H9 (cell line): ENCODE results near the gene COPRS. TPM values are rescaled to one million over a fixed set of nuclear protein-coding genes. Genes with fewer than 3 reads are reported as not detected.

ENCODE experiments used
- DNase-seq: peaks from one replicate; pipeline ENCODE4 v3.0.0-alpha.2; 2017
- H2AFZ ChIP-seq: one replicate; pipeline ENCODE4 v1.6.1; 2013; ENCODE audit warnings: mild to moderate bottlenecking, low read length, control low read depth, moderate library complexity
- H2AK5ac ChIP-seq: 2 replicates; pipeline ENCODE4 v1.6.1; 2013; ENCODE audit warnings: low read length, control low read depth, mixed read lengths; ENCODE audit not compliant: insufficient read length
- H2BK120ac ChIP-seq: one replicate; pipeline ENCODE4 v1.6.1; 2013; ENCODE audit warnings: low read depth, mild to moderate bottlenecking, low read length, control low read depth, inconsistent platforms; ENCODE audit not compliant: poor library complexity, severe bottlenecking
- H2BK12ac ChIP-seq: 2 replicates; pipeline ENCODE4 v1.6.1; 2013; ENCODE audit warnings: low read length, control low read depth, mixed read lengths, low read depth; ENCODE audit not compliant: insufficient read length
- H2BK15ac ChIP-seq: 2 replicates; pipeline ENCODE4 v1.6.1; 2013; ENCODE audit warnings: low read depth, low read length, control low read depth
- H2BK20ac ChIP-seq: one replicate; pipeline ENCODE4 v1.6.1; 2013; ENCODE audit warnings: low read depth, mild to moderate bottlenecking, low read length, control low read depth, inconsistent platforms; ENCODE audit not compliant: poor library complexity, severe bottlenecking
- H2BK5ac ChIP-seq: 2 replicates; pipeline ENCODE4 v1.6.1; 2013; ENCODE audit warnings: low read length, control low read depth, mixed read lengths; ENCODE audit not compliant: insufficient read length
- H3K14ac ChIP-seq: 2 replicates; pipeline ENCODE4 v1.6.1; 2013; ENCODE audit warnings: low read length, control low read depth; ENCODE audit not compliant: insufficient read depth
- H3K18ac ChIP-seq: 2 replicates; pipeline ENCODE4 v1.6.1; 2013; ENCODE audit warnings: low read depth, mild to moderate bottlenecking, mixed read lengths, low read length, control low read depth; ENCODE audit not compliant: insufficient read length
- H3K23ac ChIP-seq: 2 replicates; pipeline ENCODE4 v1.6.1; 2013; ENCODE audit warnings: low read length, control low read depth, mixed read lengths, low read depth; ENCODE audit not compliant: insufficient read length
- H3K23me2 ChIP-seq: 2 replicates; pipeline ENCODE4 v1.6.1; 2013; ENCODE audit warnings: low read depth, mild to moderate bottlenecking, mixed read lengths, low read length, control low read depth; ENCODE audit not compliant: insufficient read length, poor library complexity, severe bottlenecking
- H3K27ac ChIP-seq: 2 replicates; pipeline ENCODE4 v1.5.1; 2013; ENCODE audit warnings: low read length, control low read depth, mixed read lengths, low read depth; ENCODE audit not compliant: insufficient read length
- H3K27me3 ChIP-seq: 2 replicates; pipeline ENCODE4 v1.6.1; 2013; ENCODE audit warnings: low read length, control low read depth, inconsistent platforms; ENCODE audit not compliant: insufficient read depth
- H3K4ac ChIP-seq: 2 replicates; pipeline ENCODE4 v1.6.1; 2013; ENCODE audit warnings: low read depth, mild to moderate bottlenecking, control low read depth, inconsistent platforms, low read length, moderate library complexity
- H3K4me1 ChIP-seq: 2 replicates; pipeline ENCODE4 v1.6.1; 2013; ENCODE audit warnings: low read length, control low read depth, inconsistent platforms; ENCODE audit not compliant: insufficient read depth
- H3K4me2 ChIP-seq: 2 replicates; pipeline ENCODE4 v1.6.1; 2013; ENCODE audit warnings: low read length, control low read depth, mixed read lengths; ENCODE audit not compliant: insufficient read length, insufficient read depth
- H3K56ac ChIP-seq: 2 replicates; pipeline ENCODE4 v1.6.1; 2013; ENCODE audit warnings: low read depth, mild to moderate bottlenecking, mixed read lengths, low read length, control low read depth; ENCODE audit not compliant: insufficient read length
- H3K79me1 ChIP-seq: 2 replicates; pipeline ENCODE4 v1.6.1; 2013; ENCODE audit warnings: low read depth, mild to moderate bottlenecking, moderate library complexity, low read length, control low read depth, inconsistent platforms; ENCODE audit not compliant: insufficient read depth, poor library complexity, severe bottlenecking
- H3K79me2 ChIP-seq: 2 replicates; pipeline ENCODE4 v1.6.1; 2013; ENCODE audit warnings: low read length, control low read depth, inconsistent platforms; ENCODE audit not compliant: insufficient read depth
- H3K9ac ChIP-seq: 2 replicates; pipeline ENCODE4 v1.6.1; 2013; ENCODE audit warnings: low read length, control low read depth, mixed read lengths; ENCODE audit not compliant: insufficient read length; ENCODE audit errors: extremely low read depth
- H3K9me3 ChIP-seq: one replicate; pipeline ENCODE4 v1.6.1; 2013; ENCODE audit warnings: low read depth, low read length, inconsistent platforms; ENCODE audit not compliant: control insufficient read depth
- H3T11ph ChIP-seq: one replicate; pipeline ENCODE4 v1.6.1; 2013; ENCODE audit warnings: mild to moderate bottlenecking, low read length, control low read depth, inconsistent platforms
- H4K20me1 ChIP-seq: one replicate; pipeline ENCODE4 v1.6.1; 2013; ENCODE audit not compliant: control insufficient read depth, insufficient read length, insufficient read depth
- H4K5ac ChIP-seq: 2 replicates; pipeline ENCODE4 v1.6.1; 2013; ENCODE audit warnings: low read depth, mild to moderate bottlenecking, mixed read lengths, low read length, control low read depth; ENCODE audit not compliant: insufficient read length
- H4K8ac ChIP-seq: replicated peaks from 2 replicates; pipeline ENCODE4 v1.6.1; 2013; ENCODE audit warnings: low read length, control low read depth, mixed read lengths, low read depth; ENCODE audit not compliant: insufficient read length
- H4K91ac ChIP-seq: 2 replicates; pipeline ENCODE4 v1.6.1; 2013; ENCODE audit warnings: low read depth, mild to moderate bottlenecking, moderate library complexity, mixed read lengths, low read length, control low read depth; ENCODE audit not compliant: insufficient read length
- H3K27ac Mint-ChIP-seq, 3 experiments: 2 replicates in 2 of 3; 3 replicates in 1 of 3; pipeline ENCODE4 v1.8.0; 2020 to 2021; ENCODE audit warnings: mixed read lengths in 3 of 3, mild to moderate bottlenecking in 1 of 3, moderate library complexity in 1 of 3
- H3K27me3 Mint-ChIP-seq: 2 replicates; pipeline ENCODE4 v1.8.0; 2021; ENCODE audit warnings: low read depth, mild to moderate bottlenecking, moderate library complexity, mixed read lengths
- H3K36me3 Mint-ChIP-seq, 3 experiments: 2 replicates in 2 of 3; 3 replicates in 1 of 3; pipeline ENCODE4 v1.8.0; 2020 to 2021; ENCODE audit warnings: low read depth in 3 of 3, mixed read lengths in 3 of 3; ENCODE audit not compliant: insufficient read depth in 1 of 3
- H3K4me1 Mint-ChIP-seq, 2 experiments: 2 replicates each; pipeline ENCODE4 v1.8.0; 2020; ENCODE audit warnings: mixed read lengths in 2 of 2
- H3K4me3 Mint-ChIP-seq, 2 experiments: 2 replicates in 1 of 2; 3 replicates in 1 of 2; pipeline ENCODE4 v1.8.0; 2020 to 2021; ENCODE audit warnings: mild to moderate bottlenecking in 2 of 2, mixed read lengths in 2 of 2, moderate library complexity in 1 of 2
- H3K9me3 Mint-ChIP-seq, 2 experiments: 2 replicates in 1 of 2; 3 replicates in 1 of 2; pipeline ENCODE4 v1.8.0; 2020; ENCODE audit warnings: mild to moderate bottlenecking in 2 of 2, mixed read lengths in 2 of 2, moderate library complexity in 1 of 2
- WGBS: extraction: QIAGEN DNeasy Blood & Tissue Kit; methylation state at CpG from one replicate; pipeline ENCODE4 v1.1.7; 2013; ENCODE audit warnings: missing lambda C conversion rate, low lambda C conversion rate, mixed read lengths; ENCODE audit not compliant: insufficient read length; ENCODE audit errors: extremely low coverage; 5-methylcytosine and 5-hydroxymethylcytosine counted together
- total RNA-seq: library from RNA; stranded (reverse); gene quantifications from 2 replicates; pipeline ENCODE4 v1.2.1, GENCODE V29; 2021
- TF ChIP-seq, protein P1 (sequence below): fragments of 200-600 bp; sonication (generic); conservative IDR thresholded peaks from 3 replicates; pipeline ENCODE4 v1.8.0; 2021; ENCODE audit warnings: antibody characterized with exemption, mild to moderate bottlenecking

Gene COPRS
- total RNA-seq, 1 experiment from 2014 or later, result 43.8 TPM

- no peak overlapping the region for H2BK5ac ChIP-seq
- H3K23ac ChIP-seq, result no peak overlapping the region
- no peak overlapping the region for H3K4me3 Mint-ChIP-seq
- no peak for DNase-seq
- H4K5ac ChIP-seq, result no peak overlapping the region
- no peaks in the 10 kb centered on the region for H3K9me3 Mint-ChIP-seq
- no peaks in the 10 kb centered on the region for H3K27me3 ChIP-seq
- no peak overlapping the region for H2BK20ac ChIP-seq
- H2BK15ac ChIP-seq, result no peak overlapping the region
- H4K20me1 ChIP-seq, result no peaks in the 10 kb centered on the region
- H3T11ph ChIP-seq, result no peak overlapping the region
- H3K14ac ChIP-seq, result no peak overlapping the region
- no peaks in the 10 kb centered on the region for H3K79me2 ChIP-seq
- H3K56ac ChIP-seq, result no peak overlapping the region
- no peak overlapping the region for H3K27ac Mint-ChIP-seq
- no peaks in the 10 kb centered on the region for H3K36me3 Mint-ChIP-seq
- no peak overlapping the region for H3K4ac ChIP-seq
- H2AK5ac ChIP-seq, result no peak overlapping the region
- H3K79me1 ChIP-seq, result no peaks in the 10 kb centered on the region
- H3K9me3 ChIP-seq, result no peaks in the 10 kb centered on the region
- no peaks in the 10 kb centered on the region for H3K27me3 Mint-ChIP-seq
- no peak overlapping the region for H2AFZ ChIP-seq
- no peaks in the 10 kb centered on the region for H3K4me1 ChIP-seq
- H4K8ac ChIP-seq, result no peak overlapping the region
- no peaks in the 10 kb centered on the region for H3K4me1 Mint-ChIP-seq
- H2BK12ac ChIP-seq, result no peak overlapping the region
- TF ChIP-seq, protein P1, sequence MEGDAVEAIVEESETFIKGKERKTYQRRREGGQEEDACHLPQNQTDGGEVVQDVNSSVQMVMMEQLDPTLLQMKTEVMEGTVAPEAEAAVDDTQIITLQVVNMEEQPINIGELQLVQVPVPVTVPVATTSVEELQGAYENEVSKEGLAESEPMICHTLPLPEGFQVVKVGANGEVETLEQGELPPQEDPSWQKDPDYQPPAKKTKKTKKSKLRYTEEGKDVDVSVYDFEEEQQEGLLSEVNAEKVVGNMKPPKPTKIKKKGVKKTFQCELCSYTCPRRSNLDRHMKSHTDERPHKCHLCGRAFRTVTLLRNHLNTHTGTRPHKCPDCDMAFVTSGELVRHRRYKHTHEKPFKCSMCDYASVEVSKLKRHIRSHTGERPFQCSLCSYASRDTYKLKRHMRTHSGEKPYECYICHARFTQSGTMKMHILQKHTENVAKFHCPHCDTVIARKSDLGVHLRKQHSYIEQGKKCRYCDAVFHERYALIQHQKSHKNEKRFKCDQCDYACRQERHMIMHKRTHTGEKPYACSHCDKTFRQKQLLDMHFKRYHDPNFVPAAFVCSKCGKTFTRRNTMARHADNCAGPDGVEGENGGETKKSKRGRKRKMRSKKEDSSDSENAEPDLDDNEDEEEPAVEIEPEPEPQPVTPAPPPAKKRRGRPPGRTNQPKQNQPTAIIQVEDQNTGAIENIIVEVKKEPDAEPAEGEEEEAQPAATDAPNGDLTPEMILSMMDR, result no peak
- H2BK120ac ChIP-seq, result no peak overlapping the region
- H3K23me2 ChIP-seq, result no peaks in the 10 kb centered on the region
- no peak overlapping the region for H3K18ac ChIP-seq
- WGBS, result no CpG with 5 or more reads among the region's 3 CpGs
- no peak overlapping the region for H4K91ac ChIP-seq
- no peak overlapping the region for H3K9ac ChIP-seq
- no peak overlapping the region for H3K4me2 ChIP-seq
- H3K27ac ChIP-seq, result no peak overlapping the region
Observed at GRCh38 chr17:31823014-31823413, 36.0 kb downstream of the COPRS start.
